Smooth muscle cell (in vitro differentiated cells): ENCODE data around the gene TM4SF1. TPM values are rescaled to one million over a fixed set of nuclear protein-coding genes. Genes with fewer than 3 reads are reported as not detected.
A peak's percentile ranks its signal among the peaks of the same experiment; 100 is the strongest.

Experiments
- DNase-seq: peaks from one replicate; lab custom pipeline; 2025; ENCODE audit not compliant: unreplicated experiment; lab: John Stamatoyannopoulos, UW
- H2AFZ ChIP-seq: fragments of 200-600 bp; sonication (generic); 2 replicates; pipeline ENCODE4 v1.6.0; 2016; ENCODE audit warnings: antibody characterized with exemption, low read depth, mild to moderate bottlenecking
- H3F3A ChIP-seq: fragments of 200-600 bp; sonication (generic); 2 replicates; pipeline ENCODE4 v1.6.0; 2017; ENCODE audit warnings: antibody characterized with exemption, low read depth
- H3K27ac ChIP-seq: fragments of 200-600 bp; sonication (generic); 2 replicates; pipeline ENCODE4 v1.5.1; 2016; ENCODE audit warnings: low read depth, mild to moderate bottlenecking
- H3K27me3 ChIP-seq: fragments of 200-600 bp; sonication (generic); 2 replicates; pipeline ENCODE4 v1.6.1; 2016; ENCODE audit warnings: low read depth, mild to moderate bottlenecking
- H3K36me3 ChIP-seq: fragments of 200-600 bp; sonication (generic); 2 replicates; pipeline ENCODE4 v1.5.1; 2016; ENCODE audit warnings: low read depth
- H3K4me1 ChIP-seq: fragments of 200-600 bp; sonication (generic); 2 replicates; pipeline ENCODE4 v1.5.1; 2016; ENCODE audit warnings: low read depth
- H3K4me2 ChIP-seq: fragments of 200-600 bp; sonication (generic); 2 replicates; pipeline ENCODE4 v1.6.0; 2016; ENCODE audit warnings: mild to moderate bottlenecking
- H3K4me3 ChIP-seq: fragments of 200-600 bp; sonication (generic); 2 replicates; pipeline ENCODE4 v1.5.1; 2016; ENCODE audit warnings: mild to moderate bottlenecking
- H3K79me2 ChIP-seq: fragments of 200-600 bp; sonication (generic); 2 replicates; pipeline ENCODE4 v1.6.0; 2016; ENCODE audit warnings: low read depth, mild to moderate bottlenecking
- H3K9ac ChIP-seq: fragments of 200-600 bp; sonication (generic); 2 replicates; pipeline ENCODE4 v1.6.0; 2016; ENCODE audit warnings: low read depth
- H3K9me3 ChIP-seq: fragments of 200-600 bp; sonication (generic); replicated peaks from 2 replicates; pipeline ENCODE4 v1.5.1; 2016; ENCODE audit warnings: low read depth
- H4K20me1 ChIP-seq: fragments of 200-600 bp; sonication (generic); 2 replicates; pipeline ENCODE4 v1.6.0; 2016; ENCODE audit warnings: low read depth
- CTCF ChIP-seq: fragments of 200-600 bp; sonication (generic); IDR thresholded peaks from 2 replicates; pipeline ENCODE4 v1.5.1; 2017; ENCODE audit warnings: borderline replicate concordance, mild to moderate bottlenecking, antibody characterized with exemption; ENCODE audit not compliant: insufficient read depth, poor library complexity, severe bottlenecking
- WGBS: methylation state at CpG from one replicate; pipeline ENCODE4 v1.1.7; 2016; ENCODE audit warnings: low lambda C conversion rate; 5-methylcytosine and 5-hydroxymethylcytosine counted together
- polyA plus RNA-seq: library from polyadenylated mRNA; unstranded; fragments of >200 nt; fragmentation: Nextera tagmentation; extraction: Ambion mirVana; gene quantifications from 2 replicates; pipeline ENCODE4 v1.2.1, GENCODE V29; 2016
- total RNA-seq: library from RNA; depleted of rRNA; stranded (reverse); fragments of >200 nt; gene quantifications from 2 replicates; pipeline ENCODE4 v1.2.3, GENCODE V29; 2014

TM4SF1 gene
- total and polyA plus RNA-seq, 2 experiments from 2014 or later, result 37.5 to 134 TPM

- Histone ChIP-seq H3K79me2 (no peaks in the 10 kb centered on the region), H3K27ac (peak overlapping the region; percentile 75), H3K9ac (no peak overlapping the region), H3K9me3 (no peaks in the 10 kb centered on the region), H3K4me1 (peaks cover 27% of the 10 kb centered on the region), H3F3A (peaks cover 7% of the 10 kb centered on the region), H3K4me2 (no peak overlapping the region), H3K4me3 (no peak overlapping the region), H2AFZ (no peak overlapping the region), H3K27me3 (no peaks in the 10 kb centered on the region), H4K20me1 (no peaks in the 10 kb centered on the region), H3K36me3 (no peaks in the 10 kb centered on the region)
- no peak for DNase-seq
- WGBS, result 86% methylated on average over 6 of the region's 6 CpGs
- TF ChIP-seq CTCF, result no peak
These were observed 8.6 kb downstream of the TM4SF1 start for GRCh38 chr3:149368674-149369497.

- Histone ChIP-seq H3K4me1 (peaks cover 27% of the 10 kb centered on the region), H3K27ac (peak overlapping the region; percentile 21)
- 87% methylated on average over 6 of the region's 6 CpGs for whole genome bisulfite sequencing
These were observed 9.2 kb downstream of the TM4SF1 start for GRCh38 chr3:149368201-149368673.

GRCh38 chr3:149366941-149367840, 10.3 kb downstream of the TM4SF1 start:
- H4K20me1 ChIP-seq, result no peaks in the 10 kb centered on the region
- H3K27me3 ChIP-seq, result no peaks in the 10 kb centered on the region
- no peak for DNase-seq
- no peak overlapping the region for H2AFZ ChIP-seq
- no peak for TF ChIP-seq CTCF
- H3K27ac ChIP-seq, result peak overlapping the region; percentile 98
- peaks cover 7% of the 10 kb centered on the region for H3F3A ChIP-seq
- no peaks in the 10 kb centered on the region for H3K9me3 ChIP-seq
- WGBS, result 55% methylated on average over 3 of the region's 3 CpGs
- no peak overlapping the region for H3K4me3 ChIP-seq
- H3K4me1 ChIP-seq, result peaks cover 27% of the 10 kb centered on the region
- peak overlapping the region; percentile 85 for H3K9ac ChIP-seq
- no peaks in the 10 kb centered on the region for H3K79me2 ChIP-seq
- H3K4me2 ChIP-seq, result no peak overlapping the region
- no peaks in the 10 kb centered on the region for H3K36me3 ChIP-seq

More at GRCh38 chr3:149368201-149368673, 9.2 kb downstream of the TM4SF1 start:
- H3F3A ChIP-seq, result peaks cover 7% of the 10 kb centered on the region
- H2AFZ ChIP-seq, result no peak overlapping the region
- no peaks in the 10 kb centered on the region for H3K9me3 ChIP-seq
- H3K4me2 ChIP-seq, result no peak overlapping the region
- no peaks in the 10 kb centered on the region for H3K36me3 ChIP-seq
- no peak overlapping the region for H3K4me3 ChIP-seq
- H4K20me1 ChIP-seq, result no peaks in the 10 kb centered on the region
- H3K9ac ChIP-seq, result no peak overlapping the region
- H3K79me2 ChIP-seq, result no peaks in the 10 kb centered on the region
- DNase-seq, result no peak
- no peaks in the 10 kb centered on the region for H3K27me3 ChIP-seq
- TF ChIP-seq CTCF, result no peak
